Epithelial cell of esophagus (primary cell): Measurements from ENCODE around the gene SRPK1.

Experiments
- DNase-seq: peaks from one replicate; pipeline ENCODE4 v3.0.0; 2010; ENCODE audit warnings: low read depth
- H3K4me3 ChIP-seq: 2 replicates; pipeline ENCODE4 v1.5.1; 2011; ENCODE audit warnings: mild to moderate bottlenecking, low read length, control low read depth
- CTCF ChIP-seq: IDR thresholded peaks from 2 replicates; pipeline ENCODE4 v1.5.1; 2011; ENCODE audit warnings: low read depth, mild to moderate bottlenecking, low read length, control low read depth, inconsistent platforms; ENCODE audit not compliant: insufficient read depth; ENCODE audit errors: missing control alignments

Gene SRPK1

GRCh38 chr6:35784200-35784599 lies 136.7 kb downstream of the SRPK1 start:
- TF ChIP-seq CTCF: no peak
- DNase-seq: no peak
- H3K4me3 ChIP-seq: no peak overlapping the region
